ENCODE data around the gene SMTN. TPM values are rescaled to one million over a fixed set of nuclear protein-coding genes. Genes with fewer than 3 reads are reported as not detected.
A peak's percentile ranks its signal among the peaks of the same experiment; 100 is the strongest.

SMTN gene
- total and polyA plus RNA-seq, 2 donors (not counting 3 experiments of a cell fraction or from before 2014, with no cell fraction given) = 59.0 to 197 TPM

DNA sequence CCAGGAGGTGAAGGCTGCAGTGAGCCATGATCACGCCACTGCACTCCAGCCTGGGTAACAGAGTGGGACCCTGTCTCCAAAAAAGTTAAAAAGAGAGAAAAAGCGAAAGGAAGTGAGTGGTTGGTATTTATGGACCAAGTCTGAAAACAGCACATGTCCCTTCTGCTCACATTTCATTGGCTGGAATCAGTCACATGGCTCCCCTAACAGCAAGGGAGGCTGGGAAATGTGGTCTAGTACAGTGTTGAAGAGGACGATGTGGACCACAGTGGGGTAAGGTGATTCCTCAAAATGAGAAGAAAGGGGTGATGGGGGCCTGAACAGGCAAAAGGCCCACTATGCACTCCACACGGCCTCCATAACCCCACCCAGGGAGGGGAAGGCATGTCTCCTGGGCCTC, 32.5 kb upstream of the SMTN start:
- BruUV-seq (replicated peaks) = no TSS peak
- ChIA-PET CTCF (no interaction called here), POLR2A (no interaction called here)
- H3K9ac ChIP-seq (replicated peaks; ENCODE audit: extremely low read depth, insufficient read depth, low read length) = no peak overlapping the region
- no peak overlapping the region for H3K27ac ChIP-seq (ENCODE audit: insufficient read depth, low read depth, low read length)
- dilution Hi-C loops (cut with MboI; ENCODE audit: extremely low pct_ligation_motif_present, low sequenced_read_pairs) (no loop called here), intact Hi-C loops (cut with micrococcal nuclease) (loop anchor here (10.0 kb wide), 1 partner anchor 264 kb away; no protein-coding TSS in a partner anchor)
- no peaks in the 10 kb centered on the region for H3K36me3 ChIP-seq (ENCODE audit: control insufficient read depth in 2 of 2, extremely low read depth in 1 of 2, insufficient read depth in 2 of 2, low read length in 2 of 2)
- H2AFZ ChIP-seq (ENCODE audit: low read depth, low read length) = no peak overlapping the region
- H4K20me1 ChIP-seq (replicated peaks; ENCODE audit: control insufficient read depth, extremely low read depth, insufficient read depth, low read length) = no peaks in the 10 kb centered on the region
- H3K4me1 ChIP-seq (ENCODE audit: control insufficient read depth, extremely low read depth, insufficient read depth, low read length) = peaks cover 32% of the 10 kb centered on the region
- FAIRE-seq = no peak
- H3K9me1 ChIP-seq (replicated peaks; ENCODE audit: control insufficient read depth, extremely low read depth, insufficient read depth, low read length) = no peaks in the 10 kb centered on the region
- TF ChIP-seq MYC (IDR thresholded peaks at IDR 0.05; ENCODE audit: low read depth, low read length) = no peak
- TF ChIP-seq POLR2A (IDR thresholded peaks at IDR 0.05; ENCODE audit: low read depth, low read length) = no peak
- TF ChIP-seq EZH2 (IDR thresholded peaks at IDR 0.05; ENCODE audit: borderline replicate concordance, low read depth, low read length, severe bottlenecking) = no peak
- no peak for TF ChIP-seq CTCF (IDR thresholded peaks at IDR 0.05; ENCODE audit: extremely low read depth in 1 of 2, insufficient read depth in 1 of 2, low read depth in 1 of 2, low read length in 2 of 2)
- no peak overlapping the region for H3K4me2 ChIP-seq (ENCODE audit: insufficient read depth, low read length)
- no peak overlapping the region for H3K4me3 ChIP-seq (replicated peaks in 1 of 3; ENCODE audit: insufficient read depth in 1 of 3, low read depth in 1 of 3, low read length in 3 of 3)
- no peak for DNase-seq (ENCODE audit: low read depth, low spot score)
- no peaks in the 10 kb centered on the region for H3K9me3 ChIP-seq (replicated peaks; ENCODE audit: control insufficient read depth, insufficient read depth, low read length)
- H3K79me2 ChIP-seq (ENCODE audit: control insufficient read depth, insufficient read depth, low read length) = no peaks in the 10 kb centered on the region
- no peaks in the 10 kb centered on the region for H3K27me3 ChIP-seq (ENCODE audit: control insufficient read depth in 2 of 2, insufficient read depth in 2 of 2, low read length in 2 of 2)

- Histone ChIP-seq H3K9me3 (replicated peaks; ENCODE audit: control insufficient read depth, insufficient read depth, low read length) (no peaks in the 10 kb centered on the region), H3K9me1 (replicated peaks; ENCODE audit: control insufficient read depth, extremely low read depth, insufficient read depth, low read length) (no peaks in the 10 kb centered on the region), H3K36me3 (ENCODE audit: control insufficient read depth in 2 of 2, extremely low read depth in 1 of 2, insufficient read depth in 2 of 2, low read length in 2 of 2) (no peaks in the 10 kb centered on the region), H3K27ac (ENCODE audit: insufficient read depth, low read depth, low read length) (peak overlapping the region; percentile 31), H3K9ac (replicated peaks; ENCODE audit: extremely low read depth, insufficient read depth, low read length) (no peak overlapping the region), H4K20me1 (replicated peaks; ENCODE audit: control insufficient read depth, extremely low read depth, insufficient read depth, low read length) (no peaks in the 10 kb centered on the region), H3K79me2 (ENCODE audit: control insufficient read depth, insufficient read depth, low read length) (no peaks in the 10 kb centered on the region), H3K4me3 (replicated peaks in 1 of 3; ENCODE audit: insufficient read depth in 1 of 3, low read depth in 1 of 3, low read length in 3 of 3) (no peak overlapping the region), H2AFZ (ENCODE audit: low read depth, low read length) (peak overlapping the region; percentile 24), H3K4me1 (ENCODE audit: control insufficient read depth, extremely low read depth, insufficient read depth, low read length) (peaks cover 32% of the 10 kb centered on the region), H3K4me2 (ENCODE audit: insufficient read depth, low read length) (peak overlapping the region; percentile 67), H3K27me3 (ENCODE audit: control insufficient read depth in 2 of 2, insufficient read depth in 2 of 2, low read length in 2 of 2) (no peaks in the 10 kb centered on the region)
- TF ChIP-seq GATA2 (IDR thresholded peaks at IDR 0.05; ENCODE audit: insufficient read depth, insufficient read length, low read depth, low read length) (peak; percentile 17), MYC (IDR thresholded peaks at IDR 0.05; ENCODE audit: low read depth, low read length) (no peak)
- FAIRE-seq (peak; percentile 79), DNase-seq (ENCODE audit: low read depth, low spot score) (peak; percentile 59)
- ChIA-PET POLR2A (no interaction called here), CTCF (interaction anchor here (1.0 to 1.3 kb wide), 2 partner anchors 33 to 35 kb away, joined by 3 to 4 read pairs; no protein-coding TSS in a partner anchor)
- dilution Hi-C loops (cut with MboI; ENCODE audit: extremely low pct_ligation_motif_present, low sequenced_read_pairs) = no loop called here
- intact Hi-C loops (cut with micrococcal nuclease) = loop anchor here (10.0 kb wide), 1 partner anchor 265 kb away; no protein-coding TSS in a partner anchor
- BruUV-seq (replicated peaks) = no TSS peak
Observed at GRCh38 chr22:31049815-31050420, 31.2 kb upstream of the SMTN start.
